HG03571 (cell line): ENCODE measurements around the gene SERTAD4.
"Not testable (repeated sequence)": the region's sequence is repeated elsewhere in the genome, so short reads cannot be mapped to it uniquely, and the experiment has no call there.

ENCODE experiments used
- ATAC-seq: cut with Tn5 transposase; IDR thresholded peaks from one replicate; pipeline ENCODE4 v1.9.1; 2021; ENCODE audit not compliant: unreplicated experiment

SERTAD4 gene

DNA sequence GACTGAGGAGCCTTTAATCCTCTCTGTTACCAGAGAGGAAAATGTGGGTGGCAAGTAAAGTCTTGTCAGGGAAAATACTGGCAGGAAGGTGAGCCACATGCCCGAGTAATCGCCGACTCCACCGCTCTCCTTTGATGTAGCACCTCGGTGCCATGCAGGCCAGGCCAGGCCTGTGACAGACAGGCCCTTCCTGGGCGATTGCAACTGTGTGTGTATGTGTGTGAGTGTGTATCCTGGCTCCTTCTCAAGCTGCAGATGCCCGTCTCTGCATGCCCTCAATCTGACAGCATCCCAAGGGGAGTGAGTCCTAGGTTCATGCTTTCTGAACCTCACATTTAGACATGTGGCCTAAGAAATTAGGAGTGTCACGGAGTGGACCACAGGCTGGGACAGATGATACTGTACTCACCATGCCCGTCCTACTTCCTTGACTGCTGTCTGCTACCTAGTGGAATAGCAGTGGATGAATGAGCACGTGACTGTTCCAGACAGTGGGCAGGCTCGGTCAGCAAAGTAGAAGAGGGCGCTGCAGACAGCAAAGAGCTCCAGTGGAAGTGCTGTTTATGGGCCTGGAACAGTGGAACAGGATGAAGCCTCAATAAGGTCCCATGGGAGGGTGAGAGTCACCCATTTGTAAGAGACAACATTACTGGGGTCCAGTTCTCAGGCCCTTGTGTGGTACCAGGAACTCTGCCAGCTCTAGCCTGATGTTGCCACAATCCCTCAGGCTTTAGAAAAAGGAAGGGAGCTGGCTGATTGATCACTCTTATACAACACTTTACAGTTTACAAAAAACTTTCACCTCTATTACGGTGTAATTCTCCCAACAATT lies 25.3 kb downstream of the SERTAD4 start:
- no peak for ATAC-seq

DNA sequence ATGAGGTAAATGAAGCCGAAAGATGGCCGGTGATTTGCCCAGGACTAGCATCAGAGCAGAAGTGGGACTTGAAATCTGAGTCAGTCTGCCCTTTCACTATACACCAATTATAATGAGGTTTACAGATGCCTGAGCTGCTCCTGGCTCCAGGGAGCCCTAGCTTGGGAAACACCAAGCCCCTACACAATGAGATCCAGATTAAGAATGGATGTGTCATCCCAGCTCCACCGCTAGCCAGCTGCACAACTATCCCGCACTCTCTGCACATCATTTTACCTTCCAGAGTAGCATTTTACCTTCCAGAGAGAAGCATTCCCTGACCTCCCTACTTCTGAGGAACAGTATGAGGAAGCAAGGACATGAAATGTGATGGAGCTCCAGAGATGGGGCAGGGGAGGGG lies 27.0 kb downstream of the SERTAD4 start:
- no peak for ATAC-seq

DNA sequence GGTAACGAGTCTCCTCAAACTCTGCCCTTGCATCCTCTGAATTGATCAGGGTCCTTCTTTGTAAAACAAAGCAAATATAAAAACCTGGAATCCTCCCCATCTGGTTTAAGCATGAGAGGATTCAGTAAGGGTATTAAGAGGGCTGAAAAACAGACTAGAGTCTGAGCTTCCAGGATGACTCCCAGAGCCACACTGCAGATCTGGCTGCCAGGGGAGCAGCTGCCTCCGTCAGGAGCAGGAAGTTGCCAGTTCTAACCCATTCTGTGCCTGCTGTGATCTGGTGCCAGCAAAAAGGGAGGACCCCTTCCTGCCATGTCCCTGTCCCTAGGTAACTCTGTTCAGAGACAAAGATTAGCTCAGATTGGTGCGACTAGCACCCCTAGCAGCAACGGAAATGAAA lies 27.5 kb downstream of the SERTAD4 start:
- no peak for ATAC-seq

DNA sequence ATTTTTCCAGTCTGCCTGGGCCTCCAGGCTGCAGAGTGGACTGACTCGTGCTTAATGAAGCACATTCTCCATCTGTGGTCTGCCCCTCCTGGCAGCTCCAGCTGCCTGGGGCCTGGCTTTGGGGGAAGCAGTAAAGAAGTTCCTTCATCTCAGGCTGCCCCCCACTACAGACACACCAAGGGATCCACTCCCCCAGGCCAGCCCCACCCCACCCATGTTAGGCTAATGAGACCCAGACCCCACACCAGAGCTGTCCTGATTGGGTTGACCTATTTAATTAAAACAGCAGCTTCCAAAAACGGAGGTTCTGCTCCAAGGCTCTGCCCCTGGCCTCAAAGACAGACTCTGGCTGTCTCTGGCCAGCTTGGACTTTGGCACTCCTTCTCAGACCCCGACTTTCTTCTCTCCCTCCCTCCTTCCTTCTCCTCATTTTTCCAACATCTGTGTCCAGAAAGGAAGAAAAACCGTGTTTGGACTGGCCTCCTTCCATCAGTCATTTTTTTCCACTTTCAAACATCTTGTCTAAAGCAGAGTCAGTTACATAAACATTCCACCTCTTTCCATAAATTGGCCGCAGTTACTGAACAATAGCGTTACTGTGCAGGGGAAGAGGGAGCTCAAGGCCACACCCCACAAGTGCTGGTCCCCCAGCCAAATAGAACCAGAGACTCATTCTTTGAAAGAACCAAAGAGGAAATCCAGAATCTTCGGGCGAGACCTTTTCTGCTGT lies 29.7 kb downstream of the SERTAD4 start:
- no peak for ATAC-seq

DNA sequence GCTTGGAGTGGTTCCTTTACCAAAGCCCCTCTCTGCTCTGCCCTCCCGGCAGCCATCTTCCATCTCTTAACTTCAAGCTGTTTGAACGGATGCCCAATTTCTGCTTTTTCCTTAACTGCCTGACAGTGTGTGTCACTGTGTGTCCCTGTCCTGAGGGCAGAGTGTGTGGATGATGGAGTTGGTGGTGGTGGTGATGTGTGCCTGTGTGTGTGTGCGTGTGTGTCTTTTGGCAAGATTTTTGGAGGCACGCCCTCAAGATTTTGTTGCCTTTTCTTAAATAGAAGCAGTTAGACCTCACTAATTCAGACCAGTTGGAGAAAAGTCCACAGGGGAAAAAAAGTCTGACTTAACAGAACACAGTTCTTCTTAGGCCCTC lies 30.3 kb downstream of the SERTAD4 start:
- no peak for ATAC-seq

DNA sequence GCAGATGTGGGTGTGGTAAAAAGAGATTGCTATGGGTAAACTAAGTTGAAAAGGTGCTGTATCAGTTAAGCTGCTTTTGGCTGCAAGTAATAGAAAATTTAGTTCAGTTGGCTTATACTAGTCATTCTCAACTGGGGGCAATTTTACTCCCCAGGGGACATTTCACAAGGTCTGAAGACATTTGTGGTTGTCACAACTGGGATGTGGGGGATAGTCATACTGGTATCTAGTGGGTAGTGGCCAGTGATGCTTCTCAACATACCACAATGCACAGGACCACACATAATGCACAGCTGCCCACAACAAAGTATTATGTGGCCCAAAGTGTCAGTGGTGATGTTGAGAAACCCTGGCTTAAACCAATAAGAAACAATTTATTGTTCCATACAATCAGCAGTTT lies 31.4 kb downstream of the SERTAD4 start:
- no peak for ATAC-seq

DNA sequence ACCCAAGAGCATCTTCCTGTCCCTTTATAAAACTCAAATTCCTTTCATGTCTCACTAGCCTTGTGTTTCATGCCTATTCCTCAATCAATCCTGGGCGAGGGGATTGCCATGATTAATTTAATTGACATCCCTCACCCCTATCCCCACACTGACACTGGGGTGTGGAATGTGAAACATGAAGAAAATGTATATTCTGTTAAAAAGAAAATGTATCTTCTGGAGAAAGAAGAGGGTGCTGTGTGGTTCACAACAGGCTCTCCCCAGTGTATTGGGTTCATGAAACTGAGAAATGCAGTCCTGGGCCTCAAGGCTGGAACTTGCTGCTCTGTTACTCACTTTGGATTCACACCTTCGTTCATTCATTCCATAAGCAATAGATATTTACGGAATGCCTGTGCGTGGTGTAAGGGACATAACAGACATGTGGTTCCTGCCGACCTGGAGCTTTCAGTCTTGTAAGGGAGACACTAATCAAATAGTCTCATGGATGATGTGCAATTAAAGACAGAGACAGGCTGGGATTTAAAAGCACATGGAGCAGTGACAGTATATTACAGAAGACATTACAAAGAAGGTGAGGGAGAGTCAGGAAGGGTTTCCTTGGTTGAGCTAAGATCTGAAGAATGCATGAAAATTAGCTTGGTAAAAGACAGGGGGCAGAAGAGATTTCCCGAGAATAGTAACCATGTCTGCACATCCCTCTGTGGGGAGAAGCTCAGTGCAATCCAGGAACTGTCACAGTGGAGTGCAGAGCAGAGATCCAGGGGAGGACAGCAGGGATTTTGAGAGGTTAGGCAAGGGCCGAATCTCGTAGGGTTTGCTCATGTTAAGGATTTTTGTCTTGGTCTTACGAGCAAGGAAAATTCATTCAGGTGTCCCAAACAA lies 32.1 kb downstream of the SERTAD4 start:
- ATAC-seq: no peak

DNA sequence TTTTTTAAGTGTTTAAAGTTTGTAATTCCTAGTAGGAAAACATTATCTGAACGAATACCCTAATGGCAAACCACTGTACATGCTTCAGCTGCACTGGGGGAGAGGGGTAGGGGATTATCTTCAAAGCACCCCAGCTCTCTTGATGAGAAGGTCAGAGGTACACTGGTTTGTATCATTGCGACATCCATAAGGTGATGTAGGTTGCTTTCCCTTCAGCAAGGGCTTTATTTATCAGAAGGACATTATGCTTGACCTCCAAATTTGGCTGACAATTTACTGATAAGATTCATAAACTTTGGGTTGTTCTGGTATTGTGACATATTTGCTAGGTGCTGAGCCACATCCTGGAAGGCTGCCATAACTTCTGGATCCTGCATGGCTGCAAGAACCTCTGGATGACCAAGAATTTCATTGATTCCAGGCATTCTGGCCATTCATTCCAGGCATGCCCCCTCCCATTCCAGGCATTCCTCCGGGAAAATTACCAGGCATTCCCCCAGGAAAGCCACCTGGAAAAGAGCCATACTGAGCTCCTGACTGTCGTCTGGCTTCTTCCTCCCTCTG lies 32.9 kb downstream of the SERTAD4 start:
- not testable (repeated sequence) for ATAC-seq

DNA sequence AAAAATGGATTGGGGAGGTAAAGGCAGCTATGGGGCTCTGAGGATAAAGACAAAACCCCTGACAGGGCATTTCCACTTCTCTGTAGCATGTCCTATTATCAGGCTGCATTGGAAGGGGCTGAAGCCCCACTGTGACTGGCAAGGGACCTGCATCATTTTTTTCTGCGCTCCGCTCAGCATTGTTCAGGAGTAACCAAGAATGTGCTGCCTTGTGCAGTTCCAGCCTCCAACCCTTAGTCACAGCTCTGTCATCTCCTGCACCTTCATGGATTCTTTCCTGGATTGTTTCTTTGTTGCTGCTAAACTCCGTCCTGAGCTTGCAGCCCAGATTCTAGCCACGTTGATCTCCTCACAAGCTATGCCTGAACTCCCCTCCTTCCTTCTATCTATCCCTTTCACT lies 37.4 kb downstream of the SERTAD4 start:
- no peak for ATAC-seq

DNA sequence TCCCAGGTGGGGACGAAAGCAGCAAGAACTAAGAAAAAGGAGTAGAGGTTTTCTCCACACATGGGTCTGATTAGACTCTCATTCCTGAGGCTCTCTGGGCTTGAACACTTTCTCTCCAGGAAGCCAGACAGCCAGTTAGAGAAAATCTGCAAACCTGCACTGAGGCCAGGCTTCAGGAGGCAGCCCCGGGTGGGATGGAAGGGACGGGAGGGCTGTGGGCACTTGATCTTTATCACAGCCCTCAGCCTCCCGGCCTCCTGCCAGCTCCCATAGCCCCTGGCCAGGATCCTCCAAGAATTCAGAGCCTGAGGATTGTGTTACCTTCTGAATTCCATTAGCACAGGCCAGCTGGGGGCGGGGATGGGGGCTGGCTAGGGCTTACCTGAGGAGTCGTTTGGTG lies 40.1 kb downstream of the SERTAD4 start:
- ATAC-seq: no peak

DNA sequence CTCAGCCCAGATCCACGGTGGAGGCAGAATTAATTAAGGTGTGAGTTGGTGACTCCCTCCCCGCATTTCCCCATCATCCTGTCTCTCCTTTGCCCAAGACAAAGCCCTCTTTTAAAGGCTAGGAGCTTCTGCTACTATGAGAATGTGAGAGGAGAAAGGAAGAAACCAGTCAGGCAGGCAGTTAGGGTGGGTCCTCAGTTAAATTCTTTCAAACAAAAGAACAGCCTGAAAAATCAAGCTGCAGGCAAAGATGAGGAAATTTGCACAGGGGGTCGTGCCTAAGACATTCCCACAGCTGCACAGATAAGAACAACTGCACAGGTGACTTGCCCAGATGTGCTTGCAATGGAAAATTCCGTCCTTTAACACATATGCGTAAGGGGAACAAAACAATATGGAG lies 47.6 kb downstream of the SERTAD4 start:
- no peak for ATAC-seq

DNA sequence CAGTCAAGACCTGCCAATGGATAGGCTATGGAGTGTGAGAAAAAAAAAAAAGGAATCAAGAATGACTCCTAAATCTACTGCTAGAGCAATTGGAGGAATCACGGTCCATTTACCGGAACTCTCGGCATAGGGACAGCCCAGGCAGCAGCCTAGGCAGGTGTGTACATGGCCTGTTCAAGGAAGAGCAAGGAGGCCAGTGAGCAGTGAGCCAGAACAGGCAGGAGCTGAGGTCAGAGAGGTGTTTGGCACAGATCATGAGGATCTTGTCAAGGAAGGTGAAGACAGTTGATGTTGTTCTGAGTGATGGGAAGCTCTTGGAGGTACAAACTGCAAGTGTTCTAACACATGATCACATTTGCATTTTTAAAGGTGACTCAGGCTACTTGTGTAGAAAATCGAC lies 55.5 kb downstream of the SERTAD4 start:
- ATAC-seq: no peak

DNA sequence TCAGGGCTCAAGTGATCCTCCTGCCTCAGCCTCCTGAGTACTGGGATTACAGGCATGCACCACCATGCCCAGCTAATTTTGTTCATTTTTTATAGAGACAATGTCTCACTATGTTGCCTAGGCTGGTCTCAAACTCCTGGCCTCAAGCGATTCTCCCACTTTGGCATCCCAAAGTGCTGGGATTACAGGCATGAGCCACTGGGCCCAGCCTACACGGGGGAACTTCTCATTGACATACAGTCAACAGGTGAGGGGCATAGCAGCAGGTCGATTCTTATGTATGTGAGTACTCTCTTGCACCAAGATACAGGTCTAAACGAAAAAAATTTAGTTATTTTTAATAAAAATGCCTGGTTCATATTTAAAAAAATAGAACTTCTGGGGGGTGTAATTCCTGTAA lies 56.7 kb downstream of the SERTAD4 start:
- no peak for ATAC-seq

DNA sequence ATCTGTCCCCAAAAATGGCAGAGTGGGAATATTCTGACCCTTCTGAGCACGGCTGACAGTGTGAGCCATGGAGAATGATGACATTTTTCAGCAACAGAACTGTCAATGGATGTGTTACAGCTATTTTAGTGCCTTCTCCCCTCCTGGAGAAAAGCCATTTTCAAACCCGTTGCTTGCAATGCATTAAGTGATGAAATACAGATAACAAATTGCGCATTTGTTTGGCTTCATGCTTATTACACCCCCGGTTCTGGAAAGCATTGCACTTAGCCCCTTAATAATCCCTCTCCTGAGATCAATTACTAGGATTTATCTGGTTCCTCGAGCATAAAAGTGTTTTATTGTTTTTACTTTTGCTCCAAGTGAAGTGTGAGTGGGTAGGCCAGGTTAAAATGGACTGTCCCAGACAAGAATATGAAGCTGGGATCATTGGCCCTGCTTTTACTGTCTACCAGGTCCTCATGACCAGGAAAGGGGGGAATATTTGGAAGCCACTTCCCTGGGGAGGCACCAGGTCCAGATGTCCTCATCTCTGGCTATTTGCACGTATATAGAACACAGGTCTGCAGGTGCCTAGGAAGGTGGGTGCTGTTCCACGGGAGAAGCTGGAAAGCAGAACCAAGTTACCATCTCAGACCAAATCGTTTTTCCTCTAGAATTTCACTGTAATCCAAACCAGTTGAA lies 58.6 kb downstream of the SERTAD4 start:
- ATAC-seq: no peak

DNA sequence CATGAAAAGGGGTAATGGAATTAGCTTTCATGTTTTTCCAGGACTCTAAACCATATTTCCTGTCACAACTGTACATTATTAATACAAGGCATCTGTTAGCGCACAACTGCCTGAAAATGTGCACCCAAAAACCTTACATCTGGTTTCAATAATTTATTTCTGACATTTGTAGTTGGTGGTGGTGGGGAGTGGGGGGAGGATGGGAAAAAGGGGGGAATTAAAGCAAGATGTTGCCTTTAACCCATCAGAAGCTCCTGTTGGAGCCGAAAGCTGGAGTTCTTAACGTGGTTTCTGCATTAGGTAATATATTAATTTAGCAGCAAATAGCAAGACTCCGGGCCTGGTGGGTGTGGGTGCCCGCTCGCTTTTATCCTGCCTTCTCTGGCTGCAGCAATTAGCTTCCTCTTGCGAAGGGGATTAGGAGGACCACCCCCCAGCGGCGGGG lies 59.2 kb downstream of the SERTAD4 start:
- no peak for ATAC-seq

DNA sequence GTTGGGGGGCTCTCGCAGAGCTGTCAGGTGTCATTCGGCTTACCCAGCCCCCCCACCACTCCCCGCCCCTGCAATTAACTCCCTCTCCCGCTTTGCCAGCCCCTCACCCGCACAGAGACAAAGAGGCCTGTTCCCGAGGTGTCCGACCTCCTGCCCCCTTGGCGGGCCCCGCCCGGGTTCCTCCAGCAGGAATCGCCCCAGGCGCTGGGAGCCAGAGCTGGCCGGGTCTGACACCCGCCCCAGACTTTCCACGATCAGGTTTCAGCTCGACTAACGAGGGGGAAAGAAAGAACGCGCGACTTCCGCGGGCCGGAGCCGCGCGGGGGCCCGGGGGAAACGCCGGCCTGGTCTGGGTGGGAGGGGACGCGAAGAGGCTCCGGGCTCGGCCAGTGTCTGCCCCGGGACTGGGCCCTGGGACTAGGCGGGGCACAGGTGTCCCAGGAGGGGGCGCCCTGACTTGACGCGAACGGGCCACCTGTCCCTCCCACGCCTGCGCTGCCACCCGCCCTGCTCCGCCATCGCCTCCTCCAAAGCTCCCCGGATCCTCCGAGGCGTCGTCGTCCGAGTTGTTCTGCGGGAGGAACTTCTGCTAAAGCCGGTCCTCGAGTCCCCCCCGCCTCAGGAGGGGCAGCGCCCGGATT lies 59.8 kb downstream of the SERTAD4 start:
- ATAC-seq: no peak

DNA sequence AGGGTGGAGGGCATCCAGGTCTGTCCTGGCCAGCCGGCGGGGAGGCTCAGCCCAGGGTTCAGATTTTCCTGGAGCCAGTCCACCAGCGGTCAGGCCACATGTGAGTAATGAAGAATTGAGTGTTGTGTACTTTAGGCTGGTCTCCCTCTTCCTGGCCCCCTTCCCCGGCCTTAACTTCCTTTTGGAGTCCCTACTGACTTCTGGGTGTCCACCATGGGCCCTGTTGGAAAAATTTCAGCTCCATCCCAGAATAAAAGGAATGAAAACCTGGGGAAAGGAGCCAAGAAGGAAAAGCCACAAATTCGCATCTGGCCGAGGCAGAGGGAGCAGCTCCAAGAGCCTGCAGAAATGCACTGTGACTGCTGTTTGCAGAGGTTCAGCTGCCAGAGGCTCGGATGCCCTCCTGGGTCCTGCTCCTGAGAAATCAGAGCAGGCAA lies 60.6 kb downstream of the SERTAD4 start:
- ATAC-seq: no peak

DNA sequence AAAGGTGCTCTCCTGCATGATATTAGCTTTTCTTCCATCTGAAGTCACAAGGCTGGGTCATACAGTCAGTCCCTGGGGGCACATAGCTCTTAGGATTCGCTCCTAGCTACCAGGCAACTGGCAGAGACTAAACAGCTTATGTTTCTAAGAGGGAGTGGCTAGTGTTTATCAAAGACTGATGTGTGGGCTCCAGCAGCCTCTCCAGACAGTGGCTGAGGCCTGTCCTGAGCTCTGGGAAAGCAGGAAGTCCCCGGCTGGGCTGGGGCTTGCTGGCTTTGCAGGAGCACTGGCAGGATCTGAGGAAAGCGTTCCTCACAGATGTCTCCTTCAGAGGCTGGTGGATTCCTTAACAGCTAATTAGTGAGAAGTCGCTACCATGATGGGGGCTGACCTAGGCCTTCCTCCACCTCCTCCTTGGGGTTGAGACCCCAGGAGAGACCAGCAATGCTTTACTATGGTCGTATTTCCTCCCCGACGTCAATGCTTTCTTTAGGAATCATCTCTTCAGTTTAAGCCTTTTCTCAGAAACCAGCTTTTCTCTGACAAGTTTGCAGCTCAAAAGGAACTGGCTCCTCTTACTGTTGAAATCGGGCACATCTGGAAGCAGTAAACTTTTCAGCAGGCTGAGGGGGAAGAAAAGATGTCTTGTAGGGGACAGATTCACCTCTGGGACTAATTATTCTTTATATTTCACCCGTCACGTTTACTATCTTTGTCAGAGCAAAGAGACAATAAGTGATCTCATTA lies 62.6 kb downstream of the SERTAD4 start:
- no peak for ATAC-seq
